Glomerular visceral epithelial cell (primary cell): ENCODE measurements around the gene ZNF836.

Experiments
- DNase-seq: peaks from one replicate; pipeline ENCODE4 v3.0.0-alpha.2; 2016; ENCODE audit errors: extremely low spot score

Gene ZNF836

GRCh38 chr19:52188822-52189734, 17.7 kb upstream of the ZNF836 start:
- no peak for DNase-seq

- DNase-seq = no peak
Measured at GRCh38 chr19:52187407-52187806, 16.0 kb upstream of the ZNF836 start.

- no peak for DNase-seq
Measured at GRCh38 chr19:52176574-52176973, 5.2 kb upstream of the ZNF836 start.

DNA sequence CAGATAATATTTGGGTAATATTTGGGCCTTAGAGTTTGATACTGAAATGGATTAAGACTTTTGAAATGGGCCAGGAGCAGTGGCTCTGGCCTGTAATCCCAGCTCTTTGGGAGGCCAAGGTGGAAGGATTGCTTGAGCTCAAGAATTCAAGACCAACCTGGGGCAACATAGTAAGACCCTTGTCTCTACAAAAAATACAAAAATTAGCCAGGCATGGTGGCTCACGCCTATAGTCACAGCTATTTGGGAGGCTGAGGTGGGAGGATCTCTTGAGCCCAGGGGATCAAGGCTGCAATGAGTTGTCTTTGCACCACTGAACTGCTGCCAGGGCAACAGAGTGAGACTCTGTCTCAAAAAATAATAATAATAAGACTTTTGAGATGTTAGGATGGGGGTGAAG, 926 bp upstream of the ZNF836 start:
- DNase-seq = no peak

DNA sequence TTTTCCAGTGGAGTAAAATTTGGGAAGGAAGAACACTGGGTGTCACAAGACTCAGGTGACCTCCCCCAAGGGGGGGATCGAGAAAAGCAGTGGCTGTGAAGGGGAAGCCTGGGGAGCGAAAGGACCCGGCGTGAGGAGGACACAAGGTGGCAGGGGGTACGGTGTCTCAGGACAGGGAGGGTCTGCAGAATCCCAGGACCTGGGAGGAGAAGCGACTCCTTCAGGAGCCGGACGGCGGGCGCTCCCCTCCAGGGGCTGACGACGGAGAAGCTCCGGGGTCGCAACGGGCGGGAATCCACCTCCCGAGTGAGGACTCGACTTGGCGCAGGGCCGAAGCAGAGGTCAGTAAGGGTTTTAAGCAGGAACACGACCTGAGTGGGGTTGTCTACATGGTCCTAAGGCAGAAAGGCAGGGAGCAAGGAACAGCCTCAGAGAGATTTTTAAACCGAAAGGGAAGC, 529 bp downstream of the ZNF836 start:
- peak; percentile 12 for DNase-seq

DNA sequence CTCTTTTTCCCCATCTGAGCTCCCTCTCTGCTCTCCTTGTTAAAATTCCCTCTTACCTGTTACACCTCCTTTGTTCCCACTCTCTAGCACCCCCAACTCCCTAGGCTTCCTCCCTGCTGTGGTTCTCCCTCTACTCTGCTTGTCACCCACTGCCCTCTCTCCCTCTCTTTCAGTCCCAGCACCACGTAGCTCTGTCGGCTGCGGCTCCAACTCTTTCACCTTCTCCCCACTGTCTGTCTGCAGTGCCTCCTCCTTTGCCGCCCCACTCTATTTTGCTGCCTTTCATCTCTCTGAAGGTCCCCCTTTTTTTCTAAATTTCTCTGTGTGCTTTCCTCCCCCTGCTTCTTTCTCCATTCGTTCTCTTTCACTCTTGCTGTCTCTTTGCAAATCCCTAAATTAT, 1.1 kb downstream of the ZNF836 start:
- no peak for DNase-seq

DNA sequence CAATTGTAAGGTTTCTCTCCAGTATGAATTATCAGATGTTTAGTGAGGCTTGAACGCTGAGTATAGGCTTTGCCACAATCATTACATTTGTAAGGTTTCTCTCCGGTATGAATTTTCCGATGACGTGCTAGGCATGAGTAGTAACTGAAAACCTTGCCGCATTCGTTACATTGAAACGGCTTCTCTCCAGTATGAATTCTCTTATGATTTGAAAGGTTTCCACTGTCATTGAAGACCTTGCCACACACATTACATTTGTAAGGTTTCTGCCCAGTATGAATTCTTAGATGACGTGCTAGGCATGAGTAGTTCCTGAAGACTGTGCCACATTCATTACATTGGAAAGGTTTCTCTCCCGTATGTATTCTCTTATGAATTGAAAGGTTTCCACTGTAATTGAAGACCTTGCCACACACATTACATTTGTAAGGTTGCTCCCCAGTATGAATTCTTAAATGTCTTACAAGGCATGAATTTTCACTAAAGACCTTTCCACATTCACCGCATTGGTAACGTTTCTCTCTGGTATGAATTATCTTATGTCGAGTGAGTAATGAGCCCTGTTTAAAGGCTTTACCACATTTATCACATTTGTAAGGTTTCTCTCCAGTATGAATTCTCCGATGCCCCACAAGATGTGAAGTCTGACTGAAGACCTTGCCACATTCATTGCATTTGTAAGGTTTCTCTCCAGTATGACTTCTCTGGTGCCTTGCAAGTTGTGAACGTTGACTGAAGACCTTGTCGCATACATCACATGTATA, 15.6 kb downstream of the ZNF836 start:
- no peak for DNase-seq

DNA sequence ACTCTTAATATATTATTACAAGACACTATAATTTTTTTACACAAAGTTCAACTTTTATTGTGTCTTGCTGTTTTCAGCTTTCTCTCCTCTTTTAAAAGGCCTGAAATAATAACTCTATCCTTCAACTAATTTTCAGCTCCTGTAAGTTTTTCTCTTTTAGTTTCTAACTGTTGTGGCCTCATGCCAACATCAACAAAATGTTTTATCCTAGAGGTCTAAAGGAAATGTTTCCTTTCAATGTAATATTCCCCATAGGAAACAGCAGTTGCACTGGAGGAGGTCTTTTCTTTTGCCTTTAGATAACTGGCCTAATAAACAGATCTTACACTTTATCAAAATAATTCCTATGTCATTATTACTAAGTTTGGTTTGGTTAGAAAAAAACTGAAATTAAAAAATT, 23.2 kb downstream of the ZNF836 start:
- no peak for DNase-seq

DNA sequence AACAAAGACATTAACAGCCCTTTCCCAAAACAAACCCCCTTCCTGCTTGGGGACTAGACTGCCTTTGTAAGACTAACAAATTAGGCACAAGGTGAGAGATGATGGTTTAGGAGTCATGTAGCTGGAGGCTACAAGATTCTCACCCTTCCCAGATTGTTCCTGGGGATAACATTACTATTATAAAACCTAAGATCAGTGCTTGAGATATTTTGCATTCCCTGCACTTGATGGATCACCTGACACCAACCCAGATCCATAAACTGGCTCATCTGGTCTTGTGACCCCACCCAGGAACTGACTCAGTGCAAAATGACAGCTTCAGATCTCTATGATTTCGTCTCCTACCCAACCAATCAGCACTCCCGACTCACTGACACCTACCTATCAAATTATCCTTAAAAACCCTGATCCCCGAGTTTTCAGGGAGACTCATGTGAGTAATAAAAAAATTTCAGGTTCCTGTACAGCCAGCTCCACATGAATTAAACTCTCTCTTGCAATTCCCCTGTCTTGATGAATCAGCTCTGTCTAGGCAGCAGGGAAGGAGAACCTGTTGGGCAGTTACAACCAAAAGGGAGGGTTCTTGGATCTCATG, 29.3 kb downstream of the ZNF836 start:
- DNase-seq = no peak

DNA sequence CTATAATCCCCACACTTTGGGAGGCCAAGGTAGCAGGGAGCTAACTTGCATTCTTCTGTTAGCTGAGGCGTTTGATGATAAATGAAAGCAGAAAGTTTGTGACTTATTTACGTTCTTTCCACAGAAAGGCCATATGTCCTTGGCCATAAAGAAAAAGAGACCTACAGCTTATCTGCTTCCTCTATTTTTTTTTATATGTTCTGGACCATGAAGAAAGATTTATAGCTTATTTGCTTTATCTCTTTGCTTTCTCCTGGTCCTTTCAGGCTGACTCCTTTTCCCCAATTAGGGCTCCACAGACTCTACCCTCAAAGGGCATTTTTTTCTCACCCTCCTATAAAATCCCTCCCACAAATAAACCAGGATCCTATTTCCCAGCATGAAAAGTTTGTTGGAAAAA, 30.2 kb downstream of the ZNF836 start:
- no peak for DNase-seq

GRCh38 chr19:52140032-52140710, 31.2 kb downstream of the ZNF836 start:
- no peak for DNase-seq

DNA sequence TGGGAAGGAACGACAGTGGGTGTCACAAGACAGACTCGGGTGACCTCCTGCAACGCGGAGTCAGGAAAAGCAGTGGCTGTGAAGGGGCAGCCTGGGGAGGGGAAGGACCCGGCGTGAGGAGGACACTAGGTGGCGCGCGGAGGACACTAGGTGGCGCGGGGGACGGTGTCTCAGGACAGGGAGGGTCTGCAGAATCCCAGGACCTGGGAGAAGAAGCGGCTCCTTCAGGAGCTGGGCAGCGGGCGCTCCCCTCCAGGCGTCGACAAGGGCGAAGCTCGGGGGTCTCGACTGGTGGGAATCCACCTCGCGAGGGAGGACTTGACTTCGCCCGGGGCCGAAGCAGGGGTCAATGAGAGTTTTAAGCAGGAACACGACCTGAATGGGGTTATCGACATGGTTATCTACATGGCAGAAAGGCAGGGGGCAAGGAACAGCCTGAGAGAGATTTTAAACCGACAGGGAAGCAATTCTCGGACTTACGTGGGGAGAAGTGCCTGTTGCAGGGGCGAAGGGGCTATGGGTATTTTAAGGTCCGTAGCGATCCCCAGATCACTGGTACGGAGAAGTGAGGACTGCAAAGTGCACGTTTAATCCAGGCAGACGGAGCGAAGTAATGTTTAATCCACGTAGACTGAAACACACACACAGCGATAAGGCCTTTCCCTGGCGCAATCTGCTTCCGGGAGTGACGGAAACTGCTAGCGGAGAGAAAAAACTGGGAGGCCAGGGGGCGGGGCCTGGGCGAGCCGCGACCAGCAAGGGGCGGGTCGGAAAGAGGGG, 32.0 kb downstream of the ZNF836 start, which contains the start of gene ZNF616:
TSS of gene ZNF616 (minus strand) at position 687 of the 780 bp plus-strand sequence. CDS start 9,426 bp downstream, outside the sequence.
- DNase-seq = peak; percentile 89

DNA sequence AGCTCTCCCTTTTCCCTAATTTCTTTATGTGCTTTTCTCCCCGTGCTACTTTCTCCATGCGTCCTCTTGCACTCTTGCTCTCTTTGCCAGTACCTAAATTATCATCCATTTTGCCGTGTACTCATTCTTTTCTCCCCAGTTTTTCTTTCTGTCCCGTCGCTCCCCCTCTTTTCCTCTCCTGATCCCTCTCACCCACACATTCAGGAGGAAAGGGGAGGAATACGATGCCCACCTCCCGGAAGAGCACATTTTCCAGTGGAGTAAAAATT, 32.5 kb downstream of the ZNF836 start:
- no peak for DNase-seq

DNA sequence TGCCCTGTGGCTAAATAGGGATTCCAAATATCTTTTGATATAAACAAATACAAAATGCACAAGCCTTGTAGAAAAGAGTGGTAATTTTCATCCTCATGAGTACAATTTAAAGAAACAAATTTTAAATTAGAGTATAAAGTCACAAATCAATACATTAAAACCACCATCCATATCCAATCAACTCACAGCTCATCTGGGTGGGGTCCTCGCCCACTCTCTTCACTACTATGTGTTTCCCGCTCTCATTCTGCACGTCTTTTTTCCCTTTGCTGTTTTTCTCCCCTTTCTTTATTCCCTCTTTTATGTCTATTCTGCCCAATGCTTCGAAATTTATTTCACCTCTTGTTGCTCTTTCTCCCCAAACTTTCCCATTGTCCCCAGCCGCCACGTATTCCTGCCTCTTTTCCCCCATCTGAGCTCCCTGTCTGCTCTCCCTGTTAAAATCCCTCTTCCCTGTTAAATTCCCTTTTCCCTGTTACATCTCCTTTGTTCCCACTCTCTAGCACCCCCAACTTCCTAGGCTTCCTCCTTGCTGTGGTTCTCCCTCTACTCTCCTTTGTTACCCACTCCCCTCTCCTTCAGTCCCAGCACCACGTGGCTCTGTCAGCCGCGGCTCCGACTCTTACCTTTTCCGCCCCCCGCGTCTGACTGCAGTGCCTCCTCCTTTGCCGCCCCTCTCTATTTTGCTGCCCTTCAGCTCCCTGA, 33.0 kb downstream of the ZNF836 start:
- peak; percentile 7 for DNase-seq

- DNase-seq = no peak
Measured at GRCh38 chr19:52120286-52120685, 51.1 kb downstream of the ZNF836 start.

DNA sequence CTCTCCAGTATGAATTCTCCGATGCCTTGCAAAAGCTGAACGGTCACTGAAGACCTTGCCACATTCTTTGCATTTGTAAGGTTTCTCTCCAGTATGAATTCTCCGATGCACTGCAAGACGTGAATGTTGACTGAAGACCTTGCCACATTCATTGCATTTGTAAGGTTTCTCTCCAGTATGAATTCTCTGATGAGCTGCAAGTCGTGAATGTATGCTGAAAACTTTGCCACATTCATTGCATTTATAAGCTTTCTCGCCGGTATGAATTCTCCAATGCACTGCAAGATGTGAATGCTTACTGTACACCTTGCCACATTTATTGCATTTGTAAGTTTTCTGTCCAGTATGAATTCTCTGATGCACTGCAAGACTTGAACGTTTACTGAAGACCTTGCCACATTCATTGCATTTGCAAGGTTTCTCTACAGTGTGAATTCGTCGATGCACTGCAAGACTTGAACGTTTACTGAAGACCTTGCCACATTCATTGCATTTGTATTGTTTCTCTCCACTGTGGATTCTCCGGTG, 55.8 kb downstream of the ZNF836 start:
- DNase-seq = no peak

GRCh38 chr19:52114691-52115090, 56.7 kb downstream of the ZNF836 start:
- DNase-seq = no peak

GRCh38 chr19:52112624-52113023, 58.8 kb downstream of the ZNF836 start:
- DNase-seq = no peak

DNA sequence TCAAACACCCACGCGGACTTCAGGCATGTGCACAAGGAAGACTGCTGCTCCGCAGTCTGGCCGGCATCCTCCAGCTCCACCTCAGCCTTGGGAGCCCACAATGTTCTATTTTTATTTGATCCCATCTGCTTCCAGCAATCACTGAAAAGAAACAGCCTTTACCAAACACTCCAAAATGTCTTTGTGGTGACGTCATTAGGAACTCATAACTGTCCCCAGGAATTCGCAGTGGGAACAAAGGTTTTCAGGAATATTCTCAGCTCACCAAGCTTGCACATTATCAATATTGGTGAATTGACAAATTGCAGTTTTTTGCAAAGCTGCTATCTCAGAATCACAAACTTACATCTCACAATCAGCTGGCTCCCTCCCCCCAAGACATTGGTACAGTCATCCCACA, 60.6 kb downstream of the ZNF836 start:
- DNase-seq = no peak
